CD14-positive monocyte (primary cell): Measurements from ENCODE around the gene CCNH. TPM values are rescaled to one million over a fixed set of nuclear protein-coding genes. Genes with fewer than 3 reads are reported as not detected.

ENCODE experiments used
- DNase-seq, 3 donors: peaks; one replicate each; pipeline ENCODE4 v3.0.0-alpha.2; 2011 to 2022
- H2AFZ ChIP-seq: 2 replicates; pipeline ENCODE4 v1.6.0; 2012; ENCODE audit warnings: mild to moderate bottlenecking, low read depth, low read length, inconsistent platforms; ENCODE audit not compliant: insufficient read depth, poor library complexity, severe bottlenecking
- H3K27ac ChIP-seq, 2 donors: 1 replicate in 1 of 2; 2 replicates in 1 of 2; pipeline ENCODE4 v1.5.1; 2012 to 2013; ENCODE audit warnings: low read length in 2 of 2, control low read depth in 1 of 2, inconsistent platforms in 1 of 2, low read depth in 1 of 2, mild to moderate bottlenecking in 1 of 2
- H3K27me3 ChIP-seq, 2 donors: one replicate each; pipeline versions ENCODE4 v1.6.0 to v1.6.1; 2011 to 2013; ENCODE audit warnings: low read length in 2 of 2; ENCODE audit not compliant: control insufficient read depth in 2 of 2, insufficient read depth in 2 of 2
- H3K36me3 ChIP-seq, 2 donors: replicated peaks in 1 of 2; 1 replicate in 1 of 2; 2 replicates in 1 of 2; pipeline versions ENCODE4 v1.5.1 to v1.6.1; 2012 to 2013; ENCODE audit warnings: low read length in 2 of 2, control low read depth in 1 of 2, inconsistent platforms in 1 of 2, mild to moderate bottlenecking in 1 of 2; ENCODE audit not compliant: insufficient read depth in 2 of 2, control insufficient read depth in 1 of 2
- H3K4me1 ChIP-seq, 2 donors: 1 replicate in 1 of 2; 2 replicates in 1 of 2; pipeline versions ENCODE4 v1.5.1 to v1.6.1; 2012 to 2013; ENCODE audit warnings: low read length in 2 of 2, control low read depth in 1 of 2, inconsistent platforms in 1 of 2, mild to moderate bottlenecking in 1 of 2, moderate library complexity in 1 of 2; ENCODE audit not compliant: insufficient read depth in 2 of 2, control insufficient read depth in 1 of 2
- H3K4me2 ChIP-seq: replicated peaks from 2 replicates; pipeline ENCODE3; 2012; ENCODE audit warnings: low read length, moderate library complexity, mild to moderate bottlenecking; ENCODE audit not compliant: poor library complexity, severe bottlenecking; ENCODE audit errors: extremely low read depth
- H3K4me3 ChIP-seq, 3 experiments: fragments of 200-600 bp in 1 of 3; sonication (generic) in 1 of 3; replicated peaks in 1 of 3; 1 replicate in 2 of 3; 2 replicates in 1 of 3; pipeline ENCODE4 v1.5.1; 2011 to 2013; ENCODE audit warnings: low read length in 3 of 3, mild to moderate bottlenecking in 3 of 3, control low read depth in 2 of 3, low read depth in 2 of 3, inconsistent platforms in 1 of 3, moderate library complexity in 1 of 3
- H3K79me2 ChIP-seq: 2 replicates; pipeline ENCODE4 v1.6.0; 2012; ENCODE audit warnings: mild to moderate bottlenecking, control low read depth, inconsistent platforms, low read length, moderate library complexity; ENCODE audit not compliant: insufficient read depth
- H3K9ac ChIP-seq: 2 replicates; pipeline ENCODE4 v1.6.0; 2017; ENCODE audit warnings: low read length, mild to moderate bottlenecking; ENCODE audit not compliant: insufficient read depth, poor library complexity, severe bottlenecking
- H3K9me3 ChIP-seq, 2 donors: replicated peaks in 1 of 2; 1 replicate in 1 of 2; 2 replicates in 1 of 2; pipeline versions ENCODE4 v1.5.1 to v1.6.1; 2012 to 2013; ENCODE audit warnings: low read length in 2 of 2, control low read depth in 1 of 2; ENCODE audit not compliant: control insufficient read depth in 1 of 2, insufficient read depth in 1 of 2
- H4K20me1 ChIP-seq: 2 replicates; pipeline ENCODE4 v1.6.0; 2012; ENCODE audit warnings: mild to moderate bottlenecking, low read length, control low read depth, moderate library complexity; ENCODE audit not compliant: insufficient read depth
- H3K27ac Mint-ChIP-seq, 7 donors: one replicate each; pipeline ENCODE4 v1.8.0; 2020; ENCODE audit warnings: mild to moderate bottlenecking in 7 of 7, mixed read lengths in 7 of 7, moderate library complexity in 6 of 7, inconsistent platforms in 2 of 7
- H3K27me3 Mint-ChIP-seq, 3 donors: one replicate each; pipeline ENCODE4 v1.8.0; 2021 to 2022; ENCODE audit warnings: low read depth in 3 of 3, mild to moderate bottlenecking in 3 of 3, mixed read lengths in 3 of 3, moderate library complexity in 3 of 3, inconsistent platforms in 1 of 3
- H3K36me3 Mint-ChIP-seq, 2 donors: one replicate each; pipeline ENCODE4 v1.8.0; 2020; ENCODE audit warnings: mixed read lengths in 2 of 2, inconsistent platforms in 1 of 2, mild to moderate bottlenecking in 1 of 2
- H3K4me1 Mint-ChIP-seq: one replicate; pipeline ENCODE4 v1.8.0; 2020; ENCODE audit warnings: mild to moderate bottlenecking, mixed read lengths
- H3K4me3 Mint-ChIP-seq, 2 donors: one replicate each; pipeline ENCODE4 v1.8.0; 2020; ENCODE audit warnings: mild to moderate bottlenecking in 2 of 2, mixed read lengths in 2 of 2, moderate library complexity in 1 of 2
- H3K9me3 Mint-ChIP-seq, 7 donors: one replicate each; pipeline ENCODE4 v1.8.0; 2020 to 2022; ENCODE audit warnings: mixed read lengths in 7 of 7, mild to moderate bottlenecking in 6 of 7, moderate library complexity in 6 of 7, inconsistent platforms in 2 of 7
- CTCF ChIP-seq: fragments of 200-600 bp; IDR thresholded peaks from one replicate; pipeline ENCODE4 v1.8.0; 2022; ENCODE audit warnings: antibody characterized with exemption, mild to moderate bottlenecking
- WGBS: methylation state at CpG from one replicate; pipeline ENCODE4 v1.1.5; 2013; ENCODE audit warnings: missing lambda C conversion rate; ENCODE audit not compliant: insufficient coverage; 5-methylcytosine and 5-hydroxymethylcytosine counted together
- intact Hi-C, 2 donors: fragments of 100-400 bp; cut with micrococcal nuclease; formaldehyde crosslinking; loops; one replicate each; pipeline versions ENCODE4 v1.15.0 to v1.15.1; 2023
- polyA plus RNA-seq, 3 donors: library from polyadenylated mRNA; depleted of rRNA in 1 of 3; unstranded in 2 of 3; stranded (reverse) in 1 of 3; fragments of 300-500 nt in 2 of 3; fragments of >200 nt in 1 of 3; fragmentation: Illumina TruSeq in 2 of 3; gene quantifications; 1 replicate in 2 of 3; 2 replicates in 1 of 3; pipeline ENCODE4 v1.2.3, GENCODE V29; 2012 to 2021

The CCNH gene
- polyA plus RNA-seq, 3 donors = 60.3 to 64.0 (median 62.1) TPM

GRCh38 chr5:87437724-87438123 lies 25.0 kb upstream of the CCNH start:
- Mint-ChIP-seq H3K9me3 (peaks cover 0 to 10% (median 3%) of the 10 kb centered on the region in 7 donors), H3K36me3 (no peaks in the 10 kb centered on the region), H3K4me1 (no peaks in the 10 kb centered on the region), H3K27me3 (peaks cover 0 to 3% (median 1%) of the 10 kb centered on the region in 3 donors), H3K27ac (no peak overlapping the region), H3K4me3 (no peak overlapping the region)
- no peak for DNase-seq
- Histone ChIP-seq H3K36me3 (no peaks in the 10 kb centered on the region), H2AFZ (no peak overlapping the region), H3K79me2 (no peaks in the 10 kb centered on the region), H3K9me3 (no peaks in the 10 kb centered on the region), H3K27me3 (no peaks in the 10 kb centered on the region), H3K27ac (no peak overlapping the region), H3K4me3 (no peak overlapping the region), H3K4me2 (no peak overlapping the region), H4K20me1 (no peaks in the 10 kb centered on the region), H3K9ac (no peak overlapping the region), H3K4me1 (no peaks in the 10 kb centered on the region)
- WGBS = no CpG with 5 or more reads among the region's 1 CpG
- intact Hi-C loops = no loop called here
- TF ChIP-seq CTCF = no peak

DNA sequence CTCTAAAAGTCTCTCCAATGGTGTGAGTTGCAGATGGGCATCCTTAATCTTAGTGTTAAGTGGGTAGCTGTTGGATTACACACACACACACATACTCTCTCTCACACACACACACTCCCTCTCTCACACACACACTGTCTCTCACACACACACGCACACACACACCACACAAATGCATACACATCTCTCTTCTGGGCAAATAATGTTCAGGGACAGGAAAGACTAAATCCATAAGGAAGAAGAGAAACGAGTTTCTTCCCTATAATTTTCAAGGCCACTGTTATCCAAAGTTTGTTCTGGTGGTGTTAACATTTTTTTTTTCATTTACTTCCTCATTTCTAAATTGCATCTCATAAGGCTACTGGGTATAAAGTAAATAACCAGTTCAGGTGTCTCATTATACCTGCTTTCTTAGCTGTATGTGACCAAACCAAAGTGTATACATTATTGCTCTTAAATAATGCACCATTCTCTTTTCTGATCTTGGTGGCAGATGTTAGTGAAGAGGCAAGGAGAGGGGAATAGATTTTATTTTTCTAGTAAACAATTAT lies 22.5 kb upstream of the CCNH start:
- Histone ChIP-seq H4K20me1 (no peaks in the 10 kb centered on the region), H3K4me3 (no peak overlapping the region), H3K9ac (no peak overlapping the region), H3K4me2 (no peak overlapping the region), H3K27me3 (no peaks in the 10 kb centered on the region), H3K27ac (no peak overlapping the region), H3K36me3 (no peaks in the 10 kb centered on the region), H3K9me3 (no peaks in the 10 kb centered on the region), H3K79me2 (no peaks in the 10 kb centered on the region), H2AFZ (no peak overlapping the region), H3K4me1 (no peaks in the 10 kb centered on the region)
- H3K4me1 Mint-ChIP-seq = no peaks in the 10 kb centered on the region
- peaks cover 0 to 1% (median 1%) of the 10 kb centered on the region in 3 donors for H3K27me3 Mint-ChIP-seq
- DNase-seq = no peak
- H3K27ac Mint-ChIP-seq = no peak overlapping the region
- TF ChIP-seq CTCF = no peak
- H3K9me3 Mint-ChIP-seq = peaks cover 0 to 5% (median 2%) of the 10 kb centered on the region in 7 donors
- H3K4me3 Mint-ChIP-seq = no peak overlapping the region
- no peaks in the 10 kb centered on the region for H3K36me3 Mint-ChIP-seq
- intact Hi-C loops = no loop called here
- WGBS = no CpG with 5 or more reads among the region's 2 CpGs
